Endodermal cell (in vitro differentiated cells): Measurements from ENCODE around the gene OVOL3. TPM values are rescaled to one million over a fixed set of nuclear protein-coding genes. Genes with fewer than 3 reads are reported as not detected.

Experiments used
- DNase-seq: peaks from one replicate; pipeline ENCODE4 v3.0.0-alpha.2; 2017
- H3K27ac ChIP-seq: 2 replicates; pipeline ENCODE4 v1.5.1; 2013; ENCODE audit warnings: mild to moderate bottlenecking, low read depth, low read length, moderate library complexity
- H3K27me3 ChIP-seq: 2 replicates; pipeline ENCODE4 v1.6.1; 2013; ENCODE audit warnings: mild to moderate bottlenecking, low read length, moderate library complexity; ENCODE audit not compliant: insufficient read depth, control insufficient read depth, poor library complexity, severe bottlenecking
- H3K36me3 ChIP-seq: 2 replicates; pipeline ENCODE4 v1.7.0; 2013; ENCODE audit warnings: mild to moderate bottlenecking, low read length, moderate library complexity; ENCODE audit not compliant: control insufficient read depth, insufficient read depth
- H3K4me1 ChIP-seq: one replicate; pipeline ENCODE4 v1.7.0; 2013; ENCODE audit warnings: low read length; ENCODE audit not compliant: control insufficient read depth, insufficient read depth
- H3K4me3 ChIP-seq: 2 replicates; pipeline ENCODE4 v1.5.1; 2013; ENCODE audit warnings: mild to moderate bottlenecking, low read length, moderate library complexity
- H3K9ac ChIP-seq: 2 replicates; pipeline ENCODE4 v1.6.1; 2013; ENCODE audit warnings: mild to moderate bottlenecking, low read length, moderate library complexity; ENCODE audit not compliant: poor library complexity, severe bottlenecking; ENCODE audit errors: extremely low read depth
- H3K9me3 ChIP-seq: 2 replicates; pipeline ENCODE4 v1.6.1; 2013; ENCODE audit warnings: mild to moderate bottlenecking, low read length, moderate library complexity; ENCODE audit not compliant: control insufficient read depth
- H3K27ac Mint-ChIP-seq: 2 replicates; pipeline ENCODE4 v1.8.0; 2020; ENCODE audit warnings: mixed read lengths
- H3K27me3 Mint-ChIP-seq: 2 replicates; pipeline ENCODE4 v1.8.0; 2021; ENCODE audit warnings: mild to moderate bottlenecking, mixed read lengths; ENCODE audit not compliant: insufficient read depth
- H3K36me3 Mint-ChIP-seq: 2 replicates; pipeline ENCODE4 v1.8.0; 2020; ENCODE audit warnings: low read depth, mixed read lengths
- H3K4me1 Mint-ChIP-seq: 2 replicates; pipeline ENCODE4 v1.8.0; 2020; ENCODE audit warnings: mixed read lengths
- H3K4me3 Mint-ChIP-seq: 2 replicates; pipeline ENCODE4 v1.8.0; 2020; ENCODE audit warnings: mild to moderate bottlenecking, moderate library complexity, mixed read lengths
- H3K9me3 Mint-ChIP-seq: 2 replicates; pipeline ENCODE4 v1.8.0; 2020; ENCODE audit warnings: mild to moderate bottlenecking, mixed read lengths
- WGBS, 2 experiments: methylation state at CpG; one replicate each; pipeline versions ENCODE4 v1.1.5 to v1.1.7; 2013; ENCODE audit warnings: missing lambda C conversion rate in 2 of 2, mixed read lengths in 1 of 2; ENCODE audit not compliant: insufficient coverage in 1 of 2, insufficient read length in 1 of 2; 5-methylcytosine and 5-hydroxymethylcytosine counted together
- total RNA-seq, 2 donors: library from RNA; stranded (reverse); fragmentation: NEBNext Ultra II Directional in 1 of 2; extraction: Animal tissue kit (Norgen Biotek cat#: 25700) in 1 of 2; gene quantifications; 2 replicates in 1 of 2; 3 replicates in 1 of 2; pipeline ENCODE4 v1.2.1, GENCODE V29; 2021
- TF ChIP-seq, protein P1 (sequence below): fragments of 200-600 bp; sonication (generic); conservative IDR thresholded peaks from 2 replicates; pipeline ENCODE4 v1.5.0; 2021; ENCODE audit warnings: antibody characterized with exemption, mild to moderate bottlenecking

The OVOL3 gene
- total RNA-seq, 2 donors from 2014 or later: not detected

- Mint-ChIP-seq H3K4me1 (peaks cover 10% of the 10 kb centered on the region), H3K36me3 (peaks cover 66% of the 10 kb centered on the region), H3K9me3 (no peaks in the 10 kb centered on the region), H3K27me3 (no peaks in the 10 kb centered on the region), H3K4me3 (no peak overlapping the region), H3K27ac (no peak overlapping the region)
- Histone ChIP-seq H3K36me3 (peaks cover 63% of the 10 kb centered on the region), H3K9me3 (no peaks in the 10 kb centered on the region), H3K27ac (no peak overlapping the region), H3K4me1 (no peaks in the 10 kb centered on the region), H3K9ac (no peak overlapping the region), H3K4me3 (no peak overlapping the region), H3K27me3 (no peaks in the 10 kb centered on the region)
- no peak for DNase-seq
- TF ChIP-seq, protein P1, sequence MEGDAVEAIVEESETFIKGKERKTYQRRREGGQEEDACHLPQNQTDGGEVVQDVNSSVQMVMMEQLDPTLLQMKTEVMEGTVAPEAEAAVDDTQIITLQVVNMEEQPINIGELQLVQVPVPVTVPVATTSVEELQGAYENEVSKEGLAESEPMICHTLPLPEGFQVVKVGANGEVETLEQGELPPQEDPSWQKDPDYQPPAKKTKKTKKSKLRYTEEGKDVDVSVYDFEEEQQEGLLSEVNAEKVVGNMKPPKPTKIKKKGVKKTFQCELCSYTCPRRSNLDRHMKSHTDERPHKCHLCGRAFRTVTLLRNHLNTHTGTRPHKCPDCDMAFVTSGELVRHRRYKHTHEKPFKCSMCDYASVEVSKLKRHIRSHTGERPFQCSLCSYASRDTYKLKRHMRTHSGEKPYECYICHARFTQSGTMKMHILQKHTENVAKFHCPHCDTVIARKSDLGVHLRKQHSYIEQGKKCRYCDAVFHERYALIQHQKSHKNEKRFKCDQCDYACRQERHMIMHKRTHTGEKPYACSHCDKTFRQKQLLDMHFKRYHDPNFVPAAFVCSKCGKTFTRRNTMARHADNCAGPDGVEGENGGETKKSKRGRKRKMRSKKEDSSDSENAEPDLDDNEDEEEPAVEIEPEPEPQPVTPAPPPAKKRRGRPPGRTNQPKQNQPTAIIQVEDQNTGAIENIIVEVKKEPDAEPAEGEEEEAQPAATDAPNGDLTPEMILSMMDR: no peak
- WGBS, 2 experiments: 95 to 100% methylated on average over 11 to 18 of the region's 18 CpGs
These were observed 10.0 kb downstream of the OVOL3 start for GRCh38 chr19:36120984-36121358.

- H3K4me1 ChIP-seq: no peaks in the 10 kb centered on the region
- no peak overlapping the region for H3K27ac ChIP-seq
- 94 to 97% methylated on average over 34 to 49 of the region's 49 CpGs for WGBS, 2 experiments
- Mint-ChIP-seq H3K4me3 (no peak overlapping the region), H3K4me1 (peaks cover 6% of the 10 kb centered on the region), H3K36me3 (peaks cover 64% of the 10 kb centered on the region), H3K27me3 (no peaks in the 10 kb centered on the region), H3K9me3 (no peaks in the 10 kb centered on the region), H3K27ac (peak overlapping the region; percentile 52)
- H3K4me3 ChIP-seq: no peak overlapping the region
- H3K9ac ChIP-seq: no peak overlapping the region
- H3K9me3 ChIP-seq: no peaks in the 10 kb centered on the region
- H3K36me3 ChIP-seq: peaks cover 57% of the 10 kb centered on the region
- no peaks in the 10 kb centered on the region for H3K27me3 ChIP-seq
- DNase-seq: no peak
- TF ChIP-seq, protein P1: no peak
These were observed 10.7 kb downstream of the OVOL3 start for GRCh38 chr19:36121486-36122124.

DNA sequence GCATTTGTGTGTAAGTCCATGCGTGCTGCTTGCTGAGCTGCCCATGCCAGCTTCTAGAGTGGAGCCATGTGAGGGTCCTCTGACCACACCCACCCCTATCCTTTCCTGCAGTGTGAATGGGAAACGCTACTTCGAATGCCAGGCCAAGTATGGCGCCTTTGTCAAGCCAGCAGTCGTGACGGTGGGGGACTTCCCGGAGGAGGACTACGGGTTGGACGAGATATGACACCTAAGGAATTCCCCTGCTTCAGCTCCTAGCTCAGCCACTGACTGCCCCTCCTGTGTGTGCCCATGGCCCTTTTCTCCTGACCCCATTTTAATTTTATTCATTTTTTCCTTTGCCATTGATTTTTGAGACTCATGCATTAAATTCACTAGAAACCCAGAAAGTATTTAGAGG, 14.6 kb downstream of the OVOL3 start:
- TF ChIP-seq, protein P1: no peak
- H3K4me1 Mint-ChIP-seq: peaks cover 2% of the 10 kb centered on the region
- H3K27me3 Mint-ChIP-seq: no peaks in the 10 kb centered on the region
- 95% methylated on average over 8 to 9 of the region's 9 CpGs for WGBS, 2 experiments
- DNase-seq: no peak
- H3K9ac ChIP-seq: no peak overlapping the region
- no peaks in the 10 kb centered on the region for H3K4me1 ChIP-seq
- H3K36me3 Mint-ChIP-seq: peaks cover 35% of the 10 kb centered on the region
- H3K9me3 ChIP-seq: no peaks in the 10 kb centered on the region
- no peaks in the 10 kb centered on the region for H3K9me3 Mint-ChIP-seq
- H3K36me3 ChIP-seq: peaks cover 31% of the 10 kb centered on the region
- no peak overlapping the region for H3K4me3 Mint-ChIP-seq
- H3K27ac Mint-ChIP-seq: peak overlapping the region; percentile 68
- H3K27ac ChIP-seq: no peak overlapping the region
- no peak overlapping the region for H3K4me3 ChIP-seq
- no peaks in the 10 kb centered on the region for H3K27me3 ChIP-seq
